ENCODE measurements around the gene GPT2.

The GPT2 gene, protein sequence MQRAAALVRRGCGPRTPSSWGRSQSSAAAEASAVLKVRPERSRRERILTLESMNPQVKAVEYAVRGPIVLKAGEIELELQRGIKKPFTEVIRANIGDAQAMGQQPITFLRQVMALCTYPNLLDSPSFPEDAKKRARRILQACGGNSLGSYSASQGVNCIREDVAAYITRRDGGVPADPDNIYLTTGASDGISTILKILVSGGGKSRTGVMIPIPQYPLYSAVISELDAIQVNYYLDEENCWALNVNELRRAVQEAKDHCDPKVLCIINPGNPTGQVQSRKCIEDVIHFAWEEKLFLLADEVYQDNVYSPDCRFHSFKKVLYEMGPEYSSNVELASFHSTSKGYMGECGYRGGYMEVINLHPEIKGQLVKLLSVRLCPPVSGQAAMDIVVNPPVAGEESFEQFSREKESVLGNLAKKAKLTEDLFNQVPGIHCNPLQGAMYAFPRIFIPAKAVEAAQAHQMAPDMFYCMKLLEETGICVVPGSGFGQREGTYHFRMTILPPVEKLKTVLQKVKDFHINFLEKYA

DNA sequence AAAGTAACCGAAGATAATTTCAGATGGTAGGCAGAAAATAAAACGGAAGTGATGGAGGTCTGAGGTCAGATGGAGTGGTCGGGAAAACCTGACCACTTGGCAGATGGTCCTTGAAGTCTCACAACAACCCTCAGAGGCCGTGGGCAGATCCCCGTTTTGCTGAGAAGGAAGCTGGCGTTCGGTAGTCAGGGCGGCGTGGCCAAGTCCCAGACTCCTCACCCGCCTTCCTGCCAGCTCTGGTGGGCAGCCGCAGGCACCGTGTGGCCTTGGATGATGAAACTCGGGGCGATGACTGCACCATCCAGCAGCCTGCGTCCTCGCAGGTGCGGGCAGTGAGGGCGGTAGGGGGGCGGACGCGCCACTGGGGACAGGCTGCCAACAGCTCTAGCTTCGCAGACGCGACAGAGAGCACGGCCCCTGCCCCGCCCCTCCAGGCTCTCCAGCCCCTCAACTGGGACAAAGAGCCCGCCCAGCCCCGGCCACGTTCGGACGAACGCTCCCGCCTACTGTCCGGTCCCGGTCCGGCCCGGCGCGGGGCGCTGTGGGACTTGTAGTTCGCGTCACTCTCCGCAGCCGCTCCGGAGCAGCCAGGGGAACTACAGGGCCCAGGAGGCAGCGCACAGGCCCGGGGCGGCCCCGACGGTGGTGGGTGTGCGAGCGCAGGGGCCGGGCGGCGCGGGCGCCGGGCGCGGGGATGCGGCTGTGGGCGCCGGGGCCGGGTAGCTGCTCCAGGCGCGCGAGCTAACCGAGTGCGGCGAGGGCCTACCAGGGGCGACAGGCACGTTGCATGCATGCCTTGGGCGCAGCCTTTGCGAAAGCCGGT, at the start of gene GPT2:
TSS of gene GPT2 (plus strand) at position 673 of the 823 bp plus-strand sequence. CDS start 354 bp downstream, outside the sequence.
- peak; percentile 88 to 91 for DNase-seq

DNA sequence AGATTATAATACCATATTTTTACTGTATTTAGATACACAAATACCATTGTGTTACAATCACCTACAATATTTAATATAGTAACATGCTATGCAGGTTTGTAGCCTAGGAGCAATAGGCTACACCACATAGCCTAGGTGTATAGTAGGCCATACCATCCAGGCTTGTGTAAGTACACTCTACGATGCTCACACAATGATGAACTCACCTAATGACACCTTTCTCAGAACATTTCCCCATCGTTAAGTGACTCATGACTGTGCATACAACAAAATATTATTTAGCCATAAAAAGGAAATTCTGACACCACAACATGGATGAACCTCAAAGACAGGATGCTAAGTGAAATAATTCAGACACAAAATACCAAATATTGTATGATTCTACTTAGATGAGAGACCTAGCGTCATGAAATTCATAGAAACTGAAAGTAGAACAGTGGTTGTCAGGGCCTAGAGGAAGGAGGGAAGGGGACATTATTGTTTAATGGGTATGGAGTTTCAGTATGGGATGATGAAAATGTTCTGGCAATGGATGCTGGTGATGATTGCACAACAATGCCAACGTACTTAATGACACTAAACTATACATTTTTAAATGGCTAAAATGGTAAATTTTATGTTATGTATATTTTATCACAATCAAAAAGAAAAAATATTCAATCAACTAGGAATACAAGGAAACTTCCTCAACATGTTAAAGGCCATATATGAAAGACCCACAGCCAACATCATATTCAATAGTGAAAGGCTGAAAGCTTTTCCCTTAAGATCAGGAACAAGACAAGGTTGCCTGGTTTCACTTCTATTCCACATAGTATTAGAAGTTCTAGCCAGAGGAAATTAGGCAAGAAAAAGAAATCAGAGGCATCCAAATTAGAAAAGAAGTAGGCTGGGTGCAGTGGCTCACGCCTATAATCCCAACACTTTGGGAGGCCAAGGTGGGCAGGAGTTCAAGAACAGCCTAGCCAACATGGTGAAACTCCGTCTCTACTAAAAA, 47.3 kb upstream of the GPT2 start:
- no peak for DNase-seq

DNA sequence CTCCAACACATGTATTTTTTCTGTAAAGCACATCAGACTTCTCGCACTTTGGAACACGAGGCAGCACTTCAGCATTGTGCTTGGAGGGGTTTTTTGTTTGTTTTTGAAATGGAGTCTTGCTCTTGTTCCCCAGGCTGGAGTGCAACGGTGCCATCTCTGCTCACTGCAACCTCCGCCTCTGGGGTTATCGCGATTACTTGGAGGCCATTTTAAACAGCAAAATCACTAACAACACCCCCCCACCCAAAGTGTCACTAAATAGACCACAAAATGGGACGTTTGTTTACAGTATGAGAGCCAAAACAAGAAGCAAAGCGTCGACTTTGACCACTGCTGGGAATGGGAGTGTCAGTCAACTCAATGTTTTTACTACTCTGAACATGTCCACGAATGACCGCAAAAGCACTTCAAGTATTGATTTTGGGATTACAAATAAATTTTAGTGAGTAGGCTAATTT, 44.1 kb upstream of the GPT2 start:
- DNase-seq = no peak

DNA sequence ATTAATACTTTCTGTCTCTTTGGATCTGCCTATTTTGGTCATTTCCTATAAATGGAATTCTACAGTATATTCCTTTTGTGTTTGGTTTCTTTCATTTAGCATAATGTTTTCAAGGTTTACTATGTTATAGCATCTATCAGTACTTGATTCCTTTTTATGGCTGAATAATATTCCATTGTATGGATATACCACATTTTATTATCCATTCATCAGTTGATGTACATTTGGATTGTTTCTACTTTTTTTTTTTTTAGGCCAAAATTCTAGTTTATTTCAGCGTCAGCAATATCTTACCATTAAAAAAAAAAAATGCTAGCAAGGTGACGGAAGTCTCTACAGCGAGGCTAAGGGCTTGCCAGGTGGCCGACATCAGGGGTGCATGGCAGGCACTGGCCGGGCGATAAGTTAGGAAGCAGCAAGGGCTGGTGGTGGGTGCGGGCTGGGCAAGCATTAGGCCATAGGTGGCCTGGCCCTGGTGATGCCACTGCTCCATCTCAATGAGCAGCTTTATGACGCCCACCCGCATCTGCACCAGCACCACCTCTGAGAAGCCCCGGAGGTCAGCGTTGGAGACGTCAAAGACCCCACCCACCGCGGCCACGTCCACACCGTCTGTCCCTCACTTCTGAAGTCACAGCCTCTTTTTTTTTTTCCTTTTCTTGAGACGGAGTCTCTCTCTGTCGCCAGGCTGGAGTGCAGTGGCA, 41.8 kb upstream of the GPT2 start:
- no peak for DNase-seq

DNA sequence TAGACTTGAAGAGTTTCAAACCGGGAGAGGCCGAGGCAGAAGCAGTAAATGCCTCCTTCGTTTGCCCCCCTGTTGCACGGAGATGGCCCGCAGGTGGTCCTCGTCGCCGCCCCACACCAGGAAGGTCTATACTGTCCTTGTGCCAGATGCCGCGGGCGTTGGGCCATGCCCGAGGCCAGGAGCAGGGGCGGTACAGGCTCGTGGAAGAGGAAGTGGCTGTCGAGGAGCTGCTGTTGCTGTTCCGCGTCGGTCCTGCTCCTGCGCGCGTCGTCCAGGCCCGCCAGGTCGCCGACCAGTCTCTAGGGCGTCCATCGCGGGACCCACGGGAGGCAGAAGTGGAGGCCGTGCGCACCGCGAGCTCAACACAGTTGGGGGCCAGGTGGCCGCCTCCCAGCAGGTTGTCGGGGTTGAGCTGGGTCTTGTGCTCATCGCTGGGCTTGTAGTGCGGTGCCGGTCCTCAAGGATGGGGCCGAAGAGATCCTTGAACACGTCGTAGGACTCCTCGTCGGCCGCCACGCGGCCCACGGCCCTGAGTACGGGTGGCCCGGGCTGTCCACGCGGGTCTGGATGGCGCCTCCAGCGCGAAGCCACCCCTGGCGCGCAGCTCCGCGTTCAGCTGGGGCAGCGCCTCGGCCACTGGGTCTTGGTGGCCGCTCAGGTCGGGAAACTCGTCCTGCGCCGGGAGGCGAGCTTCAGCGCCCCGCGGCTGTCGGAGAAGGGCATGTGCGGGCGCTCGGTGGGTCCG, 40.1 kb upstream of the GPT2 start:
- DNase-seq = no peak

DNA sequence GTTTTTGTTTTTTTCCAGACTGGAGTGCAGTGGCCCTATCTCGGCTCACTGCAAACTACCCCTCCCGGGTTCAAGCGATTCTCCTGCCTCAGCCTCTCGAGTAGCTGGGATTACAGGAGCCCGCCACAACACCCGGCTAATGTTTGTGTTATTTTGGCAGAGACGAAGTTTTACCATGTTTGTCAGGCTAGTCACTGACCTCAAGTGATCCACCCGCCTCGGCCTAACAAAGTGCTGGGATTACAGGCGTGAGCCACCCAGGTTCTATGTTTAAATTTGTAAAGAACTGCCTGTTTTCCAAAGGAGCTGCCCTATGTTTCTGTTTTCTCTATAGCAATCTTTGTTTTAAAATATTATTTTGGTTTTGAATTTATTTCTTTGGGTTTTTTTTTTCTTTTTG, 39.4 kb upstream of the GPT2 start:
- no peak for DNase-seq

DNA sequence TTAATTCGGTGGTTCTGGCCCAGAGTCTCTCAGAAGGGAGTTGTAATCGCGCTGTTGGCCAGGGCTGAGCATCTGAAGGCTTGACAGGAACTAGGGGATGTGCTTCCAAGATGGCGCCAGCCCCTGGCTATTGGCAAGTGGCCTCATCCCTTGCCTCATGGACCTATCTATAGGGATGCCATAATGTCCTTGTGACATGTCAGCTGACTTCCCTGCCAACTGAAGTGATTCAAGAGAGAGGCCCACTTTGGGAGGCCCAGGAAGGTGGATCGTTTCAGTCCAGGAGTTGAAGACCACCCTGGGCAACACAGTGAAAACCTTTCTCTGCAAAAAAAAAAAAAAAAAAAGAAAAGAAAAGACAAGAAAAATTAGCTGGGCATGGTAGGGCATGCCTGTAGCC, 38.2 kb upstream of the GPT2 start:
- no peak for DNase-seq

DNA sequence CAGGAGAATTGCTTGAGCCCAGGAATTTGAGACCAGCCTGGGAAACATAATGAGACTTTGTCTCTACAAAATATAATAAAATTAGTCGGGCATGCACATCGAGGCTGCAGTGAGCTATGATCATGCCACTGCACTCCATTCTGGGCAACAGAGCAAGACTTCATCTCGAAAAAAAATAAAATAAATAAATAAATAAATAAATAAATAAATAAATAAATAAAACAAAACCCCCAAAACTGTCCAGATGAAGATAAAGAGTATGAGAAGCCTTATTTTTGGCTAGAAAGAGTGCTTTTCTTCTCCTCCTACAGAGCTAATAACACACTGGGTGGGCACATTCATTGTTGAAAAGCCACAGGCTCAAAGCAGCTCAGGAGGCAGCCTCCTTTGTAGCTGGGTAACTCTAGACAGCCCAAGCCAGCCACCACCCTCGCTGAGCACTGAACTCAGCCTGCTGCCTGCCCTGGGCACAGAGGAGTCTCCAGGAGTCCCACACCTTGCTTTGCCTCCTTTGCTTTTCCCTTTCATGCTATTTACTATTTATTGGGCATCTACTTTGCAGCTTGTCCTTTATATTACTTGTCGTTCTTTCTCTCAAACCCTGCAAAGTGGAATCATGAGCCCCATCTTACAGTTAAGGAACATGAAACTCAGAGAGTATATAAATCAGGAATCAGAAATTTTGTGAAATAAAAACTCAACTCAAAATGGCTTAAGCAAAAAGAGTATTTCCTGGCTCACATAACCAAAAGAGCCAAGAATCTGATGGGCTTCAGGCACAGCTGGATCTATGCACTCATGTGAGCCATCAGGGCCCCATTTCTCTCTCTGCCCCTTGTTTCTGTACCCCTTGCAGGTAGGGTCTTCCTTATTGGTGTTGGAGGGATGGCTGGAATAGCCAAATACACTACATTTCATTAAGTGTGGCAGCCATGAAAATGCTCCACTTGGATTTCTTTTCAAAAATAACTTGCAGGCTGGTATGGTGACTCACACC, 35.1 kb upstream of the GPT2 start:
- DNase-seq = no peak

DNA sequence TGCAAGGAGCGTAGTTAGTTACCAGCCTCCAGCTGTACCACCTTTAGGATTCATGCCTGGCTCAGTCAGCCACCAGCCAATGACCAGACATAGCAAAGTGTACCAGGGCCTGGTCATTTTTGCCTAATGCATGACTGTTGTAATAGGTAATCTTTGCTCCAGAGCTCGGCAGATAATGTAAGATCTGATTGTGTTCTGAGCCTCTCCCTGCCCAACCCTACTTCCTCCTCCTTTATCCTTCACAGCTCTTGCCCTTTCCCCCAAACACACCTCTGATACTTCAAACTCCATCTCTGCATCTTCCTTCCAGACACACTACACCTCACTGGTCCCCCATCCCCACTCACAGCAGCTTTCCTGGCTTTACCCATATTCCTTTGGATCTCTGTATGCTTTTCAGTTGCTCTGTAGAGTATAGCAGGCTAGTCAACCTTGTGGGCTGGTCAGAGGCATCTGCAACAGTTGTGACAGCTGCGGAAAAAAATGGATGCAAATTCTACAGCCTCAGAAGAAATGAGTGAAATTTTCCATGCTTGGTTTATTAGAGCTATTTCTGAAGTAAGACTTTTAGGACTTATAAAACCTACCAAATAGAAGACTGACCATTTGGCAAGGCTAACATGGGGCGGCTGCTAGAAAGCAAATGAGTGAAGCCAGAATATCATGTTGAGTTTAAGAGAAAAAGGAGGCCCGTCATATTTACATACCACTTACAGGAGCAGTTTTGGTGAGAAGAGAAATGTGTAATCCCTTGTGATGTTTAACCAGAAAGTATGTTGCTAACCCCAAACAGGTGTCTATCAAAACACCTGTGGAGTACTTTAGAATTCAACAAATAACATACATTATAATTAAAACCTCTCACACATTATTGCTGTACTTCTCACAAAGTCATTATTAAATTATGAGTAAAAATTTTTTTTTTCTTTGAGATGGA, 33.3 kb upstream of the GPT2 start:
- no peak for DNase-seq

DNA sequence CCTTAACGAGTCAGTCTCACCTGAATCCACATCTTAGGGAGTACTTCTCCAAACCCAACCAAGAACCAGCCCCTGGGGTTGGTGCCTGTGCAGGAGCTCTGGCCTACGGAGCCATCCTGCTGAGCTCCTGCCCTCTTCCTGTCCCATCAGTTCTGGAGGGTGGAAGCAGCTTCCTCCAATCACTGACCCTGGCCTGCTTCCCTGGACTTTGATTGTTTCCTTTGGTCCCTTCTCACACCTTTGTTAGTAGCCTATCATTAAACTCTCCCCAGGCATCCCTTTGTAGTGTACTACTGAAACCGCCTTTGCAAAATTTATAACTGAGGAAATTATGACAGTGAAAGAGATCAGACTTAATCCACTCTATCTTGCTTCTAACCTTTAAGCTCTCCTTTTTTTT, 32.0 kb upstream of the GPT2 start:
- no peak for DNase-seq

DNA sequence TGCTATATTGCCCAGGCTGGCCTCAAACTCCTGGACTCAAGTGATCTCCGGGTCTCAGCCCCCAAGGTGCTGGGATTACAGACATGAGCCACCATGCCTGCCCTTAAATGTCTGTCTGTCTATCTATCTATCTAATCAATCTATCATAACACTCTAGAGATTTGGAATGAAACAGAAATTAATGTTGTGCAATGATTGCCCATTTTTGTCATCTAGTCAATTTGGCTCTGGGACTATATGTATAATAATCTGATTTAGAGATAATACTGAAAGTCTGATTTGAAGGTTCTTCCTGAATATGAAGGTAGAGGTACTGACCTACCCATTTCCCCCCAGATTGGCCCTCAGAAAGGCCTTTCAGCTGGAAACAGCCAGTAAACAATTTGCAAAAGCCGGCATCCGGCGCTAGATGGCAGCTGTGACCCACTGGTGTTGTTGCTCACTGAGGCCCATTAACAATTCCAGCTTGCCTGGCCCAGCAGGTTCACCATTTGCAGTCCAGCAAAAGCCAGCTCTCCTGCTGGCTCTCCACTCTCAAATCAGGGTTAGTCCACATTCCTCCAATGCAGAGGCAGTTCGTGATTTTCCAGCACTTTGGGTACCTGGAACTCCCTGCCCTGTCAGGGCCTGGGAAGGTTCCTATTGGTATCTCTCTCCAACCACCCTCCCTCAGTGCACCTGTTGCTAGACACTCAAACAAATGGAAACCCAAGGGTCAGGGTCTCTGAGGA, 30.3 kb upstream of the GPT2 start:
- peak; percentile 38 to 70 for DNase-seq

DNA sequence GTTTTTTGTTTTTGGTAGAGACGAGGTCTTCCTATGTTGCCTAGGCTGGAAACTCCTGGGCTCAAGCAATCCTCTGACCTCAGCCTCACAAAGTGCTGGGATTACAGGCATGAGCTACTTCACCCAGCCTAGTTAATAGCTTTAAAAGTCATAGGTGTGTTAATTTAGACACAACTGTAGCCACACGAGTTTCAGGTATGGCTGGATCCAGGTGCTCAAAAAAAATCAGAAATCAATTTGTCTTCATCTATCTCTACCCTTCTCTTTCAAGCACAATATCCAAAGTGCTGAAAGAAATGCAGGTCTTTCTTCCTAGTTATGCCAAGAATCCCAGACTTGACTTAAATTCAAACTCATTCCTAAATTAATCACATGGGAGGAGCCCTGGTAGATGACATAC, 29.3 kb upstream of the GPT2 start:
- DNase-seq = no peak

DNA sequence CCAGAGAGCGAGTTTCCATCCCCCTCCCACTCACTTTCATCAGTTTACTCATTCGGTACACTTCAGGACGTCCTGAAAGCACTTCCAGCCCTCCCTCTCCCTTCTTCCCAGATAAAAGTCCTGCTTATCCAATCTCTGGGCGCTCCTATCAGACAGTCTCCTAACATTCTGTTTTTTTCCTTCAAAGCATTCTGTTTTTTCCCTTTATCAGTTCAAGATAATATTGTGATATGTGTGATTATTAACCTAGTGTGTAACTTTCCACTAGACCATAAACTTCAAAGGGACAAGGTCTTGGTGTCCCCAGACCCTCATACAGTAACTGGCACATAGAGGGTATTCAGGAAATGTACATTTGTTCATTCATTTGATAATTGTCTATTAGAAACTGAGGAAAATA, 28.8 kb upstream of the GPT2 start:
- no peak for DNase-seq

DNA sequence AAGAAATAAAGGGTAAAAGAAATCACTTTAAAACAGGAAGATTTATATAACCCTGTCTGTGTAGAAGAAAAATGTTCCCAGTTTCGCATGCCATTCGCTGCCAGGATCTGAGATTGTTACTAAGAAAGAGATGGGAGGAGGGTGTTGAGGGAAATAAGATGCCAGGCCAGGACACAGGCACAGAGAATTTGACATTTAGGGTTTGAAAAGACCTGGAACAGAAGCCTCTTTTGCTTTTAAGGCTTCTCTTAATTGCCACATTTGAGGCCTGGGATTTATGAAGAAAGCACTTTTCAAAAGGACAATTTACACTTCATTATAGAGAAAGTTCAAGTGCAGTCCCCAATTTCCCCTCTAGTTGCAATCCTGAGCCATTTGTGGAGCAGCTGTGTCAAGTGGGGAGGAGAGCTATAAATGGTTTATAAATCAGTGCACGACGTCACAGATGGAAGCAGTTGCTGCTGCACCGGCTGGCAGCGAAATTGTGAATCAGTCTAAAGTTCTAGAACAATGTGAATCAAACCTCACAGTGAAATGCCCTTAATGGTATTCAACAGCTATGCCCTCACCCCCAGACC, 26.7 kb upstream of the GPT2 start:
- DNase-seq = peak; percentile 14 to 29

DNA sequence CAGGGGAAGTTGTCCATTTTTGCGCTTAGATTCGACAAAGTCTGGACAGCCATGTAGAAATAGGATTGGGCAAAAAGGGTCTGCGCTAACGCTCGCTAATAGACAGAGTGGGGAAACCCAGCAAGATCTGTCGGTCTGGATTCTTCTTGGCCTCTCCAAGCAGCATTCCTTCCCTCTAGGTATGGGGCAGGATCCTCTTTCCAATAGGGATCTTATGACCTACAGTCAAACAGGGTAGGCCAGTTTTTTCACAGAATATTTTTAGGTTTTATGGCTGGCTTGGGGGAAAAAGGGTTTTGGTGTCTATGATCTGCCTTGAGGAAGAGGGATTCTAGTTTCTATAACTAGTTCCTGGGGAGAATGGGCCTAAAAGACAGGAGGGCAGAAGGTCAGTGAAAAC, 26.0 kb upstream of the GPT2 start:
- DNase-seq = no peak

DNA sequence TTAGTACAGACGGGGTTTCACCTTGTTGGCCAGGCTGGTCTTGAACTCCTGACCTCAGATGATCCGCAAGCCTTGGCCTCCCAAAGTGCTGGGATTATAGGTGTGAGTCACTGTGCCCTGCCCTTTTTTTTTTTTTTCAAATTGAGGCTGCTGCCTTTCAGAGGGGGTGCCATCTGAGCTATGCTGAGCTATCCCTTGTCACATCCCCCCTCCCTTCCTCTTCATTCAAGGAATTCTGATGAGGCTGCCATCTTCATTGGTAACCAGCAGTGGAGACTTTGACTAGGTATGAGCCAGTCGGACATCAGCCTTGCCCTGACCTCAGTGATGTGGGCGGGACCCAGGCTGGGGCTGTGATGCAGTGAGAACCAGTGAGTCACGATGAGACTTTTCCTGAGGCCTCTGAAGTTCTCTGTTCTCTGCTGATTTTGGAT, 24.4 kb upstream of the GPT2 start:
- no peak for DNase-seq

Measured in NCI-H2081 (cell line).